Right lobe of liver (tissue), 6 donors: Measurements from ENCODE around the gene TNRC18. TPM values are rescaled to one million over a fixed set of nuclear protein-coding genes. Genes with fewer than 3 reads are reported as not detected.

Experiments
- ATAC-seq, 4 donors: fragments of 200-7000 bp; cut with Tn5 transposase; one replicate each; pipeline ENCODE4 v1.9.1; 2020; ENCODE audit warnings: mild to moderate bottlenecking in 4 of 4, moderate library complexity in 4 of 4
- DNase-seq, 3 donors: peaks; one replicate each; pipeline ENCODE4 v3.0.0-alpha.2; 2020
- H3K27ac ChIP-seq, 3 donors: fragments of 200-600 bp; one replicate each; pipeline ENCODE4 v1.8.0; 2022
- H3K27me3 ChIP-seq, 2 donors: fragments of 200-600 bp; one replicate each; pipeline ENCODE4 v1.8.0; 2022
- H3K36me3 ChIP-seq, 4 donors: fragments of 200-600 bp; sonication (generic) in 1 of 4; one replicate each; pipeline versions ENCODE4 v1.5.1 to v1.8.0; 2017 to 2022; ENCODE audit warnings: control low read depth in 1 of 4
- H3K4me1 ChIP-seq, 4 donors: fragments of 200-600 bp; sonication (generic) in 1 of 4; one replicate each; pipeline versions ENCODE4 v1.5.1 to v1.8.0; 2017 to 2022; ENCODE audit warnings: control low read depth in 1 of 4
- H3K4me3 ChIP-seq, 3 donors: fragments of 200-600 bp; one replicate each; pipeline ENCODE4 v1.8.0; 2022
- H3K9me3 ChIP-seq, 4 donors: fragments of 200-600 bp; sonication (generic) in 1 of 4; one replicate each; pipeline versions ENCODE4 v1.5.1 to v1.8.0; 2017 to 2022; ENCODE audit warnings: control low read depth in 1 of 4
- CTCF ChIP-seq, 4 donors: fragments of 200-600 bp in 3 of 4; fragments of 450-650 bp in 1 of 4; IDR thresholded peaks; one replicate each; pipeline versions ENCODE4 v1.5.1 to v1.8.0; 2016 to 2022; ENCODE audit warnings: antibody characterized with exemption in 4 of 4, mild to moderate bottlenecking in 2 of 4
- POLR2A ChIP-seq: fragments of 450-650 bp; IDR thresholded peaks from one replicate; pipeline ENCODE4 v1.6.1; 2017; ENCODE audit warnings: antibody characterized with exemption, mild to moderate bottlenecking
- WGBS: methylation state at CpG from one replicate; pipeline ENCODE4 v1.1.6; 2018; ENCODE audit warnings: low coverage, low lambda C conversion rate; ENCODE audit not compliant: insufficient coverage; ENCODE audit errors: missing lambda C conversion rate; 5-methylcytosine and 5-hydroxymethylcytosine counted together
- intact Hi-C, 2 donors: fragments of 100-400 bp; cut with DNase I; formaldehyde crosslinking; loops; one replicate each; pipeline versions ENCODE4 v1.11.2 to v1.14.1; 2022
- total RNA-seq, 6 experiments: library from RNA; depleted of rRNA in 2 of 6; stranded (reverse); fragments of >200 nt in 2 of 6; fragmentation: NEBNext Ultra II Directional in 3 of 6; extraction: Animal tissue kit (Norgen Biotek cat#: 25700) in 3 of 6; gene quantifications; one replicate each; pipeline versions ENCODE4 v1.1.0 to v1.2.4, GENCODE V29; 2016 to 2023
- donor health status: DM: no; HTN: yes; CAD: no.
- donor health status: DM: no; HTN: no; CAD: no.
- donor health status: DM: no; HTN: no; CAD: no.
- donor health status: DM: no; HTN: yes; CAD: no.
- donor health status: DM: no; HTN: yes; CAD: no.

TNRC18 gene
- total RNA-seq, 6 experiments from 2014 or later: 27.0 to 36.9 (median 30.5) TPM

GRCh38 chr7:5463031-5463430 is 39.4 kb upstream of the TNRC18 start:
- H3K27me3 ChIP-seq: no peaks in the 10 kb centered on the region
- intact Hi-C loops: no loop called here
- no peak overlapping the region for H3K4me3 ChIP-seq
- TF ChIP-seq POLR2A (no peak), CTCF (IDR thresholded peaks at IDR 0.05) (no peak)
- DNase-seq (no peak), ATAC-seq (no peak)
- no peaks in the 10 kb centered on the region for H3K36me3 ChIP-seq
- 69% methylated on average over 3 of the region's 3 CpGs for WGBS
- no peaks in the 10 kb centered on the region for H3K4me1 ChIP-seq
- H3K27ac ChIP-seq: no peak overlapping the region
- no peaks in the 10 kb centered on the region for H3K9me3 ChIP-seq

- no peak overlapping the region for H3K4me3 ChIP-seq
- WGBS: 74% methylated on average over 9 of the region's 10 CpGs
- no peaks in the 10 kb centered on the region for H3K4me1 ChIP-seq
- H3K36me3 ChIP-seq: no peaks in the 10 kb centered on the region
- intact Hi-C loops: no loop called here
- no peak overlapping the region for H3K27ac ChIP-seq
- DNase-seq (no peak), ATAC-seq (no peak)
- no peak for TF ChIP-seq CTCF (IDR thresholded peaks at IDR 0.05)
- no peak for TF ChIP-seq POLR2A
- no peaks in the 10 kb centered on the region for H3K9me3 ChIP-seq
- H3K27me3 ChIP-seq: no peaks in the 10 kb centered on the region
These were observed 38.6 kb upstream of the TNRC18 start for GRCh38 chr7:5462216-5462615.

- Histone ChIP-seq H3K36me3 (no peaks in the 10 kb centered on the region), H3K4me1 (no peaks in the 10 kb centered on the region), H3K27me3 (no peaks in the 10 kb centered on the region), H3K27ac (no peak overlapping the region), H3K9me3 (no peaks in the 10 kb centered on the region), H3K4me3 (no peak overlapping the region)
- DNase-seq: no peak
- ATAC-seq: no peak
- intact Hi-C loops: loop anchor here in 1 of 2 donors (10.0 kb wide), 1 partner anchor 224 kb away; no protein-coding TSS in a partner anchor
- WGBS: 62% methylated on average over 8 of the region's 9 CpGs
- TF ChIP-seq POLR2A (no peak), CTCF (IDR thresholded peaks at IDR 0.05) (no peak)
These were observed 35.4 kb upstream of the TNRC18 start for GRCh38 chr7:5458921-5459480.

- Histone ChIP-seq H3K36me3 (no peaks in the 10 kb centered on the region), H3K4me3 (no peak overlapping the region), H3K27ac (no peak overlapping the region), H3K27me3 (no peaks in the 10 kb centered on the region), H3K9me3 (no peaks in the 10 kb centered on the region), H3K4me1 (no peaks in the 10 kb centered on the region)
- TF ChIP-seq POLR2A: no peak
- TF ChIP-seq CTCF (IDR thresholded peaks at IDR 0.05): no peak
- ATAC-seq (no peak), DNase-seq (no peak)
- 52% methylated on average over 3 of the region's 4 CpGs for WGBS
- intact Hi-C loops: loop anchor here in 1 of 2 donors (10.0 kb wide), 1 partner anchor 222 kb away; no protein-coding TSS in a partner anchor
These were observed 33.7 kb upstream of the TNRC18 start for GRCh38 chr7:5457245-5457735.
